Renal pelvis (tissue), 4 donors: ENCODE data around the gene WDR7. TPM values are rescaled to one million over a fixed set of nuclear protein-coding genes. Genes with fewer than 3 reads are reported as not detected.

Source experiments
- DNase-seq: peaks from one replicate; pipeline ENCODE4 v3.0.0-alpha.2; 2013
- polyA plus RNA-seq, 3 donors: library from polyadenylated mRNA; unstranded; fragments of 120-200 nt; gene quantifications; one replicate each; pipeline ENCODE4 v1.2.1, GENCODE V29; 2013; ENCODE audit not compliant: insufficient read length in 3 of 3

The WDR7 gene
- polyA plus RNA-seq, 3 donors, result 10.2 to 11.7 (median 10.5) TPM

DNA sequence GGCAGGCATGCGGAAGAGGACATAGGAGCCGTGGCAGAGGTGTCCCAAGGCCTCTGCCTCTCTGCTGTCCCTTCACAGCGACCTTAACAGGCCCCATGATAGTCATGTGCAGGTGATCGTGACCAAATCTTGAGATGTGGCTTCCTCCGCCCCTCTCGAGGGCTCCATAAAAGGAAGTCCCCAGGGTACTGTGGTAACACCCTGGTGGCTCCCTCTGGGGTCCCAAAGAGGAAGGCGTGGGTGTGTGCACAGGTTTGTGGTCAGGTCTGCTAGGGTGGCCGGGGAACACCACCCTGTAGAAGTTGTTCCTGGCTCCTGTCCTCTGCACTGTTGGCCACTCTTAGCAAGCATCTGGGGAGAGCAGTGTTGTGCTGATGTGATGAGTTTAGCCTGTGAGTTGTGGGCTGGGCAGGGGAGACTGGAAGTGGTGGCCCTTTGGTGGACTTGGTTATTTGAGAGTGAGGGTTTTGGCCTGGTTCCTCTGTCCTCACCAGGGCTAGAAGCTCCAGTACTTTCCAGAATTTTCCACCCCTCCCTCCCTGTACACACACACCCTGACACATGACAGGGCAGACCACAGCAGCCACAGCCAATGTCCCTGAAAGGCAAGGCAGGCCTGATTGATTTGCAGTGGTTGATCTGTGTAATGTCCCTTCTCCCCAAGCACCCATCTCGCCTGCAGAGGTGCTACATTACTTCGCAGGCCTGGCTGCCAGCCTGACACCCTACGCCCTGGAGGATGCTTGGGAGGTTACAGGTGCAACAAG is 426.8 kb downstream of the WDR7 start:
- DNase-seq, result no peak

- DNase-seq, result no peak
Measured at GRCh38 chr18:57078614-57079013, 427.5 kb downstream of the WDR7 start.

GRCh38 chr18:57080479-57080878 is 429.3 kb downstream of the WDR7 start:
- DNase-seq, result no peak

GRCh38 chr18:57081899-57082298 is 430.7 kb downstream of the WDR7 start:
- DNase-seq, result no peak

- DNase-seq, result no peak
Measured at GRCh38 chr18:57083485-57083884, 432.3 kb downstream of the WDR7 start.

DNA sequence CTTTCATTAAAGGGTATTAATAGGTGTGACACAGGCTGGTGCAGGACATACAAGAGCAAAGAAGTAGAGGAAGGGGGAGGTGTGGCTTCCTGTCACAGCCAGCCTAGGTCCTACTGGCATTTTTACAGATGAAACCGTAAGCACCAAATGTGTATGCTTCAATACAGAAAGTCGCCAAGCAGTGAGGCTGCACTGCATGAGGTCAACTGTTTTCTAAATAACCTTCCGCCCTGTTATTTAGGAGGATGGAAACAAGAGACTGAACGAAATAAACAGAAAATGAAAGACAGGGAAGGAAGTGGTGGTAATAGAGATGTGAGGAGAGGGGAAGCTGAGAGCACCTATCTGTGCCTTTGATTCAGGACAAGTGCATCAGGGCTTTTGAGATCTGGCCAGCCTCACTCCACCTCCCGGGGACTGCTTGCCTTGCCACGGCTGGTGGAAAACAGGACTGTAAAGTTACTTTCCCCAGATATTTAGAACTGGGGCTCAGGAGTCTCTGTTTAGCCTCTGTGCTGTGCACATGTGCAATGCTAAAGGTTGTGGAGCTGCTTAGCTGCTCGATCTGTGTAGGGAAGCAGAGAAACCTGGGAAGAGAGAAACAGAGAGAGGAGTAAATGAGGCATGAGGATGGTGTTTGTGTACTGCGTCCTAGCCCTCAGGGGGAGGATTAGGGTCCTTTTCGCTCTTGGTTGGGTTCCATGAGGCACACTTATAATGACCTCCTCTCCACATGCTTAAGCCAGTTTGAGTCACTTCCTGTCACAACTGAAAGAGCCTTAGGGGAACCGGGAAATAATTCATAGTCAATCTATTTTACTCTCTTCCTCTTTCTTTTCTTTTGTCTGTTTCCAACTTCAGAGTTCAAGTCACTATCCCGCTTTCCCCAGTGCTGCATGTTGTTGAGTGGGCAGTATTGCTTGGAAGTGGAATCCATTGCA is 433.4 kb downstream of the WDR7 start:
- DNase-seq, result no peak

DNA sequence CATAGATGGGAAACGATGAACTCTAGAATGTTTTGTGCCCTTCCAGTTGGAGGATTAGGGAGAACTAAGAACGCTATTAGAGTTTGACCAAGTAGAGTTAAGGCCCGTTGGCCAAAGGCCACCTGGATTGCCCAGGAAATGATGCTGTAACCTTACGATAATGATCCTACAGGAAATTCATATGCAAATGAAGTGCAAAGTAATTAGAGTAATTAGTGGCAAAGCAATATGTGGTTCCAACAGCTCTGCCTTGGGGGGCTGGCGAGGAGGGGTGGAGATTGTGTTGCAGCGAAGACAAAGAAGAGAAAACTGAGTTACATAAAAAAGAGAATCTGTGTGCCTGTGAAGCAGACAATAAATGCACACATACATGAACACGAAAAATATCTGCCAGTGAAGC is 434.2 kb downstream of the WDR7 start:
- no peak for DNase-seq

GRCh38 chr18:57086163-57086562 is 435.0 kb downstream of the WDR7 start:
- DNase-seq, result no peak

Other genes starting within 250 kb of the WDR7 start
- 100 to 1,000 TPM in 1 of 3 donors, 10 to 100 TPM in 2; 95.3 to 103 (median 95.9) TPM for gene TXNL1, start 12.8 kb upstream of the WDR7 start, polyA plus RNA-seq